Brain microvascular endothelial cell (primary cell): ENCODE measurements around the gene COL5A3.
A peak's percentile ranks its signal among the peaks of the same experiment; 100 is the strongest.

Experiments
- DNase-seq: peaks from one replicate; pipeline ENCODE4 v3.0.0-alpha.2; 2020
- H3K27ac ChIP-seq: fragments of 250-450 bp; sonication (Bioruptor Pico); 2 replicates; pipeline ENCODE4 v1.5.1; 2020; ENCODE audit warnings: mild to moderate bottlenecking, moderate library complexity
- H3K27me3 ChIP-seq: fragments of 250-450 bp; sonication (Bioruptor Pico); replicated peaks from 2 replicates; pipeline ENCODE4 v1.5.1; 2020; ENCODE audit warnings: mild to moderate bottlenecking
- H3K36me3 ChIP-seq: fragments of 250-450 bp; sonication (Bioruptor Pico); replicated peaks from 2 replicates; pipeline ENCODE4 v1.5.1; 2020; ENCODE audit warnings: mild to moderate bottlenecking
- H3K4me3 ChIP-seq: 2 replicates; pipeline ENCODE4 v1.5.1; 2011; ENCODE audit warnings: low read depth, mild to moderate bottlenecking, control low read depth, low read length, moderate library complexity
- CTCF ChIP-seq: IDR thresholded peaks from 2 replicates; pipeline ENCODE4 v1.5.1; 2011; ENCODE audit warnings: low read depth, mild to moderate bottlenecking, moderate library complexity, low read length, control low read depth, inconsistent platforms; ENCODE audit errors: missing control alignments
- in situ Hi-C: cut with HindIII; loops from 2 replicates; pipeline ENCODE4 v1.10.0; 2017; ENCODE audit warnings: low sequenced_read_pairs, low pct_ligation_motif_present

Gene COL5A3

GRCh38 chr19:9962623-9963290, 47.5 kb downstream of the COL5A3 start:
- no peak for DNase-seq
- Histone ChIP-seq H3K36me3 (no peaks in the 10 kb centered on the region), H3K4me3 (no peak overlapping the region), H3K27me3 (no peaks in the 10 kb centered on the region), H3K27ac (no peak overlapping the region)
- no peak for TF ChIP-seq CTCF
- in situ Hi-C loops, result no loop called here

- no peak for TF ChIP-seq CTCF
- Histone ChIP-seq H3K27ac (no peak overlapping the region), H3K27me3 (no peaks in the 10 kb centered on the region), H3K4me3 (no peak overlapping the region), H3K36me3 (no peaks in the 10 kb centered on the region)
- no peak for DNase-seq
- in situ Hi-C loops, result no loop called here
Measured at GRCh38 chr19:9961103-9961502, 49.2 kb downstream of the COL5A3 start.

GRCh38 chr19:9958379-9958821, 51.9 kb downstream of the COL5A3 start:
- in situ Hi-C loops, result no loop called here
- Histone ChIP-seq H3K4me3 (no peak overlapping the region), H3K27me3 (no peaks in the 10 kb centered on the region), H3K27ac (no peak overlapping the region), H3K36me3 (no peaks in the 10 kb centered on the region)
- TF ChIP-seq CTCF, result no peak
- DNase-seq, result peak; percentile 82

GRCh38 chr19:9956956-9957355, 53.3 kb downstream of the COL5A3 start:
- Histone ChIP-seq H3K27me3 (no peaks in the 10 kb centered on the region), H3K36me3 (no peaks in the 10 kb centered on the region), H3K4me3 (no peak overlapping the region), H3K27ac (no peak overlapping the region)
- DNase-seq, result no peak
- no peak for TF ChIP-seq CTCF
- in situ Hi-C loops, result no loop called here

GRCh38 chr19:9953802-9954542, 56.3 kb downstream of the COL5A3 start:
- no peaks in the 10 kb centered on the region for H3K27me3 ChIP-seq
- TF ChIP-seq CTCF, result no peak
- in situ Hi-C loops, result no loop called here
- no peak overlapping the region for H3K27ac ChIP-seq
- no peak overlapping the region for H3K4me3 ChIP-seq
- DNase-seq, result no peak
- H3K36me3 ChIP-seq, result no peaks in the 10 kb centered on the region
